Glutamatergic neuron (in vitro differentiated cells): ENCODE data around the gene CD44. TPM values are rescaled to one million over a fixed set of nuclear protein-coding genes. Genes with fewer than 3 reads are reported as not detected.

ENCODE experiments used
- DNase-seq: peaks from one replicate; pipeline ENCODE4 v3.0.0; 2022
- H3K27ac Mint-ChIP-seq: one replicate; pipeline ENCODE4 v1.8.0; 2020; ENCODE audit warnings: mild to moderate bottlenecking, mixed read lengths, inconsistent platforms; ENCODE audit not compliant: unreplicated experiment
- H3K27me3 Mint-ChIP-seq: one replicate; pipeline ENCODE4 v1.8.0; 2020; ENCODE audit warnings: mild to moderate bottlenecking, moderate library complexity, mixed read lengths, inconsistent platforms; ENCODE audit not compliant: unreplicated experiment
- H3K36me3 Mint-ChIP-seq: one replicate; pipeline ENCODE4 v1.8.0; 2020; ENCODE audit warnings: mild to moderate bottlenecking, mixed read lengths, inconsistent platforms; ENCODE audit not compliant: unreplicated experiment
- H3K4me1 Mint-ChIP-seq: one replicate; pipeline ENCODE4 v1.8.0; 2020; ENCODE audit warnings: mild to moderate bottlenecking, low read depth, mixed read lengths, inconsistent platforms; ENCODE audit not compliant: unreplicated experiment
- H3K4me3 Mint-ChIP-seq: one replicate; pipeline ENCODE4 v1.8.0; 2020; ENCODE audit warnings: mild to moderate bottlenecking, mixed read lengths, inconsistent platforms; ENCODE audit not compliant: unreplicated experiment
- H3K9me3 Mint-ChIP-seq: one replicate; pipeline ENCODE4 v1.8.0; 2020; ENCODE audit warnings: mild to moderate bottlenecking, moderate library complexity, mixed read lengths, inconsistent platforms; ENCODE audit not compliant: unreplicated experiment
- CTCF ChIP-seq: fragments of 200-600 bp; sonication (generic); IDR thresholded peaks from one replicate; pipeline ENCODE4 v1.5.0; 2021; ENCODE audit not compliant: partially characterized antibody, unreplicated experiment
- total RNA-seq: library from RNA; stranded (reverse); fragmentation: NEBNext Ultra II Directional; extraction: Animal tissue kit (Norgen Biotek cat#: 25700); gene quantifications from one replicate; pipeline ENCODE4 v1.2.1, GENCODE V29; 2021; ENCODE audit not compliant: unreplicated experiment

The CD44 gene
- total RNA-seq, 1 donor from 2014 or later, result 0.71 TPM

GRCh38 chr11:35151683-35152280, 12.8 kb downstream of the CD44 start:
- H3K4me1 Mint-ChIP-seq, result no peaks in the 10 kb centered on the region
- H3K4me3 Mint-ChIP-seq, result no peak overlapping the region
- no peak for DNase-seq
- no peaks in the 10 kb centered on the region for H3K9me3 Mint-ChIP-seq
- H3K36me3 Mint-ChIP-seq, result no peaks in the 10 kb centered on the region
- H3K27ac Mint-ChIP-seq, result no peak overlapping the region
- no peak for TF ChIP-seq CTCF
- H3K27me3 Mint-ChIP-seq, result peaks cover 1% of the 10 kb centered on the region

GRCh38 chr11:35152575-35152974, 13.6 kb downstream of the CD44 start:
- Mint-ChIP-seq H3K36me3 (no peaks in the 10 kb centered on the region), H3K27me3 (no peaks in the 10 kb centered on the region), H3K9me3 (no peaks in the 10 kb centered on the region), H3K4me1 (no peaks in the 10 kb centered on the region), H3K27ac (no peak overlapping the region), H3K4me3 (no peak overlapping the region)
- no peak for DNase-seq
- TF ChIP-seq CTCF, result no peak

- H3K9me3 Mint-ChIP-seq, result no peaks in the 10 kb centered on the region
- no peak overlapping the region for H3K4me3 Mint-ChIP-seq
- no peak for DNase-seq
- H3K4me1 Mint-ChIP-seq, result no peaks in the 10 kb centered on the region
- H3K36me3 Mint-ChIP-seq, result no peaks in the 10 kb centered on the region
- no peaks in the 10 kb centered on the region for H3K27me3 Mint-ChIP-seq
- no peak overlapping the region for H3K27ac Mint-ChIP-seq
- no peak for TF ChIP-seq CTCF
Observed at GRCh38 chr11:35153280-35153679, 14.3 kb downstream of the CD44 start.

GRCh38 chr11:35154952-35155351, 16.0 kb downstream of the CD44 start:
- no peaks in the 10 kb centered on the region for H3K9me3 Mint-ChIP-seq
- no peaks in the 10 kb centered on the region for H3K4me1 Mint-ChIP-seq
- H3K27ac Mint-ChIP-seq, result no peak overlapping the region
- H3K36me3 Mint-ChIP-seq, result no peaks in the 10 kb centered on the region
- TF ChIP-seq CTCF, result no peak
- H3K4me3 Mint-ChIP-seq, result no peak overlapping the region
- no peak for DNase-seq
- H3K27me3 Mint-ChIP-seq, result no peaks in the 10 kb centered on the region

GRCh38 chr11:35155677-35156076, 16.7 kb downstream of the CD44 start:
- Mint-ChIP-seq H3K27me3 (no peaks in the 10 kb centered on the region), H3K36me3 (no peaks in the 10 kb centered on the region), H3K4me1 (no peaks in the 10 kb centered on the region), H3K9me3 (no peaks in the 10 kb centered on the region), H3K27ac (no peak overlapping the region), H3K4me3 (no peak overlapping the region)
- TF ChIP-seq CTCF, result no peak
- DNase-seq, result no peak
